Fibroblast of mammary gland (primary cell): ENCODE results near the gene RUSC1.

Source experiments
- DNase-seq: peaks from one replicate; pipeline ENCODE4 v3.0.0-alpha.2; 2010; ENCODE audit warnings: low read depth
- H3K4me3 ChIP-seq: 2 replicates; pipeline ENCODE4 v1.5.1; 2011; ENCODE audit warnings: low read depth, mild to moderate bottlenecking, low read length, moderate library complexity; ENCODE audit not compliant: control insufficient read depth
- TF ChIP-seq, protein P1 (sequence below): conservative IDR thresholded peaks from 2 replicates; pipeline ENCODE4 v1.5.1; 2011; ENCODE audit warnings: low read depth, low read length, inconsistent platforms; ENCODE audit not compliant: control insufficient read depth, insufficient read depth

RUSC1 gene

DNA sequence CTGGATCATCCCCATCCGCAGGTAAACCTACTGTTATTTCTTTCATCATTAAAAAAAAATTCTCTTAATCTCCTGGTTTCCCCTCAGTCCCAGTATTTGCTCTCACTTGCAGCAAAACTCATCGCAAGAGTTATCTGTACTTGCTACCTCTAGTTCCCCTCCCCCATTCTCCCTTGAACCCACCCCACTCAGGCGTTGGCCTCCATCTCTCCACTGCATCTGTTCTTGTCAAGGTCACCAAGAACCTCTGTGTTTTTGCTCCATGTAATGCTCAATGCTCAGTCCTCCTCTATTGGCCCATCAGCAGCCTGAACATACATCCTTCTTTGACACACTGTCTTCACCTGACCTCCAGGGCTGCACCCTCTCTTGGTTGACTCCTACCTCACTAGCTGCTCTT is 24.0 kb upstream of the RUSC1 start:
- no peak overlapping the region for H3K4me3 ChIP-seq
- TF ChIP-seq, protein P1, sequence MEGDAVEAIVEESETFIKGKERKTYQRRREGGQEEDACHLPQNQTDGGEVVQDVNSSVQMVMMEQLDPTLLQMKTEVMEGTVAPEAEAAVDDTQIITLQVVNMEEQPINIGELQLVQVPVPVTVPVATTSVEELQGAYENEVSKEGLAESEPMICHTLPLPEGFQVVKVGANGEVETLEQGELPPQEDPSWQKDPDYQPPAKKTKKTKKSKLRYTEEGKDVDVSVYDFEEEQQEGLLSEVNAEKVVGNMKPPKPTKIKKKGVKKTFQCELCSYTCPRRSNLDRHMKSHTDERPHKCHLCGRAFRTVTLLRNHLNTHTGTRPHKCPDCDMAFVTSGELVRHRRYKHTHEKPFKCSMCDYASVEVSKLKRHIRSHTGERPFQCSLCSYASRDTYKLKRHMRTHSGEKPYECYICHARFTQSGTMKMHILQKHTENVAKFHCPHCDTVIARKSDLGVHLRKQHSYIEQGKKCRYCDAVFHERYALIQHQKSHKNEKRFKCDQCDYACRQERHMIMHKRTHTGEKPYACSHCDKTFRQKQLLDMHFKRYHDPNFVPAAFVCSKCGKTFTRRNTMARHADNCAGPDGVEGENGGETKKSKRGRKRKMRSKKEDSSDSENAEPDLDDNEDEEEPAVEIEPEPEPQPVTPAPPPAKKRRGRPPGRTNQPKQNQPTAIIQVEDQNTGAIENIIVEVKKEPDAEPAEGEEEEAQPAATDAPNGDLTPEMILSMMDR: no peak

DNA sequence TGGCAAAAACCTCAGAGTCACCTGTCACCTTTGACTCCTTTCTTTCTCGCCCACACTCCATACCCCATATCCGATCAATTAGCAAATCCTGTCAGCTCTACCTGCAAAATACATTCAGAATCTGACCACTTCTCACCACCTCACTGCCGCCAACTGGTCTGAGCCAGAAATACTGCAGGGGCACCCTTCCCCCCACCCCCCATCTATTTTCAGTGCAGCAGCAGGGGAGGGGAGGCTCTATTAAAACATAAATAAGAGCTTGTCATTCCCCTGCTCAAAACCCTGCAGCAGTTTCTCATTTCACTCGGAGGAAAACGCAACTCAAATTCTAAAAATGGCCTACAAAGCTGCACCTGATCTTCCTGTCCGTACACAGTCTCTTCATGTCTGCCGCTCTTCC is 23.3 kb upstream of the RUSC1 start:
- TF ChIP-seq, protein P1: no peak
- DNase-seq: no peak
- H3K4me3 ChIP-seq: no peak overlapping the region

More for the DNA sequence above, 24.0 kb upstream of the RUSC1 start:
- DNase-seq: no peak

DNA sequence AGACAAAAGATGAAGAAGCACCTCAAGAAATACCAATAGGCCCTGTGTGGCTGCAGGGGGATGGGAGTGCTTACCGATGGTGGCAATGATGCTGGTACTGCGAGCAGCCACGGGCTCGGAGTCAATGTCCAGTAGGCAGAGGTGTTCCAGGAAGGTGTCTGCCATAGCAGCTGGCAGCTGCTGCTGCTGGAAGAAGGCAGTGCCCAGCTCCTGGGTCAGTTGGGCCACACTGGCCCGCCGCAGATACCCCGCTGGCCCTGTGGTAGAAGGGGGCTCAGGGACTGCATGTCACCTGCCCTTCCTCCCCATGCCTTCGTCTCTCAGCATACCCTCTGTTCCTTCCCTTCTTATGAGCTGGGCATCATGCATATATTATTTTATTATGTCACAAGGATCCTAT is 20.7 kb upstream of the RUSC1 start:
- no peak for DNase-seq
- TF ChIP-seq, protein P1: no peak
- no peak overlapping the region for H3K4me3 ChIP-seq

DNA sequence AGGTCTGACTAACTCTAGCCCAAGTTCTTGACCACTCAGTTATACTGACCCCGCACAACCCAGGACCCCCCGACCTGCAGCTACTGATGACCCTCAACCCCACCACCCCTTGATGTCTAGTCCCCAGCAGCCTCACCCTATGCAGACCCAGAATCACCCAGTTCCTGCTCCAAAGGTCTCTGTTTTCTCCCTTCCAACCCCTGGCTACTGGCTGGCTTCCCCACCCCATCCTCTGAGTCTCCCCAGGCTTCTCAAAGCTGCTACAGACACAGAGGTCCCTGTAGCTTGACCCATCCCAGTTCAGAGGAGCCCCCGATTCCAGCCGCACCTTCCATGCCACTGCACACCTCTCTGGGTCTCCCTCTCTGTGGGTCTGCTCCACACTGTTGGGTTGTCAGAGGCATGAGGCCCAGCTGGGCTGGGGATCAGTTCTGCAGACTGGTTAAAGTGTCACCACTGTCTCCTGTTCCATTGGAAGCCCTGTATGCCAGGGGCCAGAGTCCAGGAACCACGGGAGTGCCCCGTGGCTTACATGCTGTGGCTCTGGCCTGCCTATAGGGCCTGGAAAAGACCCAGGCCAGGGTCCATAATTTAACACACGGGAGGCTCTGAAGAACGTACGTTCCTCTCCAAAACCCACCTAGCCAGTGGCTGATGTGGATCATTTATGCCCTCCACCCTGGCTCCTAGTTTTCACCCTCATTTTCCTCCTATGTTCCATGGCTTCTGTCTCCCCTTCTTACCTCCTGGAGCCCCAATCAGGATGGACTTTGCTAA is 20.0 kb upstream of the RUSC1 start:
- DNase-seq: no peak
- TF ChIP-seq, protein P1: no peak
- no peak overlapping the region for H3K4me3 ChIP-seq

DNA sequence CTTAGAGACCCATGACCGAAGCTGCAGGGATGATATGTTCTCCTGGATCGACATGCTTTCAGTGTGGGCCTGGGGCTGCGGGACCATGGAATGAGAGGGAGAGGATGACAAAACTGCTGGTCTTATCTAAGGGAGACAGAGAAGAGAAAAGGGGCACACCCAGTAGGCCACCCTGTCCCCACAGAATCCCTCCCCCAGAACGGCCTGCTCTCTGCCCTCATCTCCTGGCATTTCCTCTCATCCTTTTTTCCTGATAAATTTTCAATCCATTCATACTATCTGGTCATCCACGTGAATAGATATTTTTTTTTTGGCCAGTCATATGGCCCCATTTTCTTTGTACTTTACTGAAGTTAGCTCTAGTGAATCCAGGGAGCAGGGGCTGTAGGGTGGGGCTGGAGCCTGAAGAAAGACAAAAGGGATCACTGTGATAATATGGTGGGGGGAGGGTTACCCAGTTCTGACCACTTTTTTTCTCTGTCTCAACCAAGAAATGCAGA is 19.3 kb upstream of the RUSC1 start, which contains the start of gene PKLR:
Gene PKLR, minus strand, starts transcription at position 97 of the 500 bp plus-strand sequence. Its CDS starts 43 bp downstream, at position 54.
- DNase-seq: no peak
- no peak within 1 kb of the TSS for H3K4me3 ChIP-seq
- TF ChIP-seq, protein P1: no peak

DNA sequence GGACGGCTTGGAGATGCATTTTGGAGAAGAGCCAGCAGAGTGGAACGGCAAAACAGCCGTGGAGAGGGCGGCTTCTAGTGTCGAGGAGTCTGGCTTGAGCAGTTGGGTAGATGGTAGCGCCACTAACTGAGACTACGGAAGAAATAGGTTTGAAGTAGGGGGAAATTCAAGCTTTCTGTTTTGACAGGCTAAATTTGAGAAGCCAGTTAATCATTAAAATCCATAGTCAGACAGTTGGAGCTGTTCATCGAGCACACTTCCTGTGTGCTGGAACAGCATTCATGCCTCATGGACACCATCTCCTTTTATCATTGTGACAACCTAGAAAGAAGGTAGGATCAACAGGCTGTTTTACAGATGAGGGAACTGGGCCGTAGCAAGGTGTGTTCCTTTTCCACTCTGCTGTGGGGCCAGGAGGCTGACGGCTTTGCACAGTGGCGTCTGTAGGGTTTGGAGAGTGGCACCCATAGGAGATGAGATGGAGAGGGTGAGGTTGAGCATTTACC is 16.1 kb upstream of the RUSC1 start:
- no peak overlapping the region for H3K4me3 ChIP-seq
- TF ChIP-seq, protein P1: no peak
- DNase-seq: no peak
